HepG2 (cell line): ENCODE results near the gene PLA2G4C. TPM values are rescaled to one million over a fixed set of nuclear protein-coding genes. Genes with fewer than 3 reads are reported as not detected.

Source experiments
- ATAC-seq: fragments of 200-7000 bp; cut with Tn5 transposase; 3 replicates; pipeline ENCODE4 v1.9.1; 2020; ENCODE audit warnings: mild to moderate bottlenecking, moderate library complexity
- BruUV-seq: library from RNA; stranded (reverse); fragments of 400-500 nt; replicated peaks from 2 replicates; lab custom pipeline; 2021; lab: Mats Ljungman, UMichigan
- CTCF ChIA-PET: fragments of 300-600 bp; formaldehyde crosslinking; extraction: SDS; loops from one replicate; lab custom pipeline; 2021; ENCODE audit warnings: low total read pairs, inconsistent platforms, low intra/inter-chr PET ratio; lab: Yijun Ruan, JAX
- POLR2A ChIA-PET: fragments of 350-600 bp; sonication (Branson Sonifier 250); formaldehyde crosslinking; loops from one replicate; lab custom pipeline; 2020; ENCODE audit warnings: antibody characterized with exemption, inconsistent platforms; lab: Yijun Ruan, JAX
- DNase-seq: peaks from one replicate; pipeline ENCODE4 v3.0.0-alpha.2; 2015; ENCODE audit warnings: low spot score
- FAIRE-seq: peaks from 3 replicates; lab custom pipeline; 2011; peaks lifted over from hg19 to GRCh38; lab: Jason Lieb, UNC
- H2AFZ ChIP-seq: one replicate; pipeline ENCODE4 v1.6.1; 2011; ENCODE audit warnings: low read length, inconsistent platforms
- H3K27ac ChIP-seq: fragments of 300-600 bp; 3 replicates; pipeline ENCODE4 v1.8.0; 2011; ENCODE audit warnings: mixed run types, mild to moderate bottlenecking, mixed read lengths, low read length, inconsistent platforms; ENCODE audit not compliant: insufficient read depth; ENCODE audit errors: extremely low read length
- H3K27me3 ChIP-seq, 2 experiments: fragments of 200-600 bp in 1 of 2; 2 replicates in 1 of 2; 3 replicates in 1 of 2; pipeline versions ENCODE4 v1.6.0 to v1.8.0; 2011; ENCODE audit warnings: low read length in 2 of 2, mild to moderate bottlenecking in 2 of 2, moderate library complexity in 2 of 2, inconsistent platforms in 1 of 2; ENCODE audit not compliant: insufficient read depth in 2 of 2, control insufficient read depth in 1 of 2
- H3K36me3 ChIP-seq, 2 experiments: fragments of 200-600 bp in 1 of 2; replicated peaks in 1 of 2; 2 replicates in 1 of 2; 3 replicates in 1 of 2; pipeline versions ENCODE4 v1.5.1 to v1.8.0; 2011; ENCODE audit warnings: low read length in 2 of 2, inconsistent platforms in 1 of 2; ENCODE audit not compliant: insufficient read depth in 2 of 2, control insufficient read depth in 1 of 2
- H3K4me1 ChIP-seq: 2 replicates; pipeline ENCODE4 v1.5.1; 2012; ENCODE audit warnings: low read length, inconsistent platforms; ENCODE audit not compliant: insufficient read depth
- H3K4me2 ChIP-seq: 2 replicates; pipeline ENCODE4 v1.6.0; 2011; ENCODE audit warnings: low read depth, low read length, inconsistent platforms
- H3K4me3 ChIP-seq, 3 experiments: fragments of 200-600 bp in 1 of 3; sonication (generic), shearing (Covaris generic) in 1 of 3; replicated peaks in 1 of 3; 2 replicates each; pipeline ENCODE4 v1.5.1; 2011 to 2016; ENCODE audit warnings: low read length in 3 of 3, inconsistent platforms in 2 of 3, low read depth in 2 of 3, mild to moderate bottlenecking in 2 of 3, control low read depth in 1 of 3, mixed read lengths in 1 of 3; ENCODE audit not compliant: insufficient read depth in 1 of 3
- H3K79me2 ChIP-seq: one replicate; pipeline ENCODE4 v1.6.1; 2011; ENCODE audit warnings: low read length, inconsistent platforms; ENCODE audit not compliant: insufficient read depth
- H3K9ac ChIP-seq: 2 replicates; pipeline ENCODE4 v1.6.0; 2011; ENCODE audit warnings: mild to moderate bottlenecking, low read depth, low read length, inconsistent platforms; ENCODE audit not compliant: insufficient read depth
- H3K9me3 ChIP-seq: 2 replicates; pipeline ENCODE4 v1.5.1; 2012; ENCODE audit warnings: mild to moderate bottlenecking, low read length
- H4K20me1 ChIP-seq: 2 replicates; pipeline ENCODE4 v1.6.0; 2011; ENCODE audit warnings: inconsistent platforms, mild to moderate bottlenecking, low read length, moderate library complexity; ENCODE audit not compliant: insufficient read depth
- DMAP1 ChIP-seq: IDR thresholded peaks from 2 replicates; pipeline ENCODE4 v1.6.1; 2016
- EEA1 ChIP-seq: sonication (generic); formaldehyde crosslinking; IDR thresholded peaks from 2 replicates; pipeline ENCODE4 v1.5.1; 2020; ENCODE audit warnings: mild to moderate bottlenecking, missing genetic modification reagents, borderline replicate concordance
- FOXP1 ChIP-seq, 2 experiments: fragments of 450-650 bp in 1 of 2; IDR thresholded peaks; 2 replicates each; pipeline ENCODE4 v1.6.1; 2017 to 2018; ENCODE audit warnings: antibody characterized with exemption in 1 of 2
- HNRNPH1 ChIP-seq: fragments of 200-400 bp; formaldehyde crosslinking; optimal IDR thresholded peaks from 2 replicates; pipeline ENCODE3; 2017; ENCODE audit warnings: mild to moderate bottlenecking, low read depth, low read length
- MEIS2 ChIP-seq: sonication (generic); formaldehyde crosslinking; IDR thresholded peaks from 2 replicates; pipeline ENCODE4 v1.9.0; 2021; ENCODE audit warnings: mild to moderate bottlenecking, missing genetic modification reagents
- MNT ChIP-seq: fragments of 450-650 bp; IDR thresholded peaks from 2 replicates; pipeline ENCODE4 v1.6.1; 2016
- PHF5A ChIP-seq: IDR thresholded peaks from one replicate; pipeline ENCODE4 v1.6.1; 2018; ENCODE audit warnings: low read depth, missing genetic modification reagents; ENCODE audit not compliant: unreplicated experiment
- PREB ChIP-seq: sonication (generic); formaldehyde crosslinking; IDR thresholded peaks from 2 replicates; pipeline ENCODE4 v1.4.0; 2020; ENCODE audit warnings: missing genetic modification reagents
- RBFOX2 ChIP-seq: fragments of 200-400 bp; formaldehyde crosslinking; IDR thresholded peaks from 2 replicates; pipeline ENCODE4 v1.6.1; 2017; ENCODE audit warnings: low read depth, mild to moderate bottlenecking, low read length
- TFDP2 ChIP-seq: sonication (generic); formaldehyde crosslinking; IDR thresholded peaks from 2 replicates; pipeline ENCODE4 v1.4.0; 2020; ENCODE audit warnings: missing genetic modification reagents
- TRAFD1 ChIP-seq: sonication (generic); formaldehyde crosslinking; IDR thresholded peaks from 2 replicates; pipeline ENCODE4 v1.5.1; 2020; ENCODE audit warnings: missing genetic modification reagents, mild to moderate bottlenecking, borderline replicate concordance
- ZNF136 ChIP-seq: sonication (generic); formaldehyde crosslinking; IDR thresholded peaks from 2 replicates; pipeline ENCODE4 v1.8.1; 2022; ENCODE audit warnings: low read depth, mild to moderate bottlenecking, moderate library complexity, missing genetic modification reagents
- ZNF557 ChIP-seq: sonication (generic); formaldehyde crosslinking; IDR thresholded peaks from 2 replicates; pipeline ENCODE4 v1.4.0; 2020; ENCODE audit warnings: missing genetic modification reagents
- ZNF773 ChIP-seq: sonication (generic); formaldehyde crosslinking; IDR thresholded peaks from 2 replicates; pipeline ENCODE4 v1.4.0; 2020; ENCODE audit warnings: missing genetic modification reagents, borderline replicate concordance
- WGBS: methylation state at CpG from one replicate; pipeline ENCODE4 v1.1.6; 2017; ENCODE audit warnings: low lambda C conversion rate; 5-methylcytosine and 5-hydroxymethylcytosine counted together
- in situ Hi-C: cut with HindIII; loops from 2 replicates; pipeline ENCODE4 v1.10.0; 2017; ENCODE audit warnings: low pct_unique_long_range_greater_than_20kb; ENCODE audit not compliant: extremely low pct_ligation_motif_present
- intact Hi-C: fragments of 100-400 bp; cut with micrococcal nuclease; formaldehyde crosslinking; loops from one replicate; pipeline ENCODE4 v1.10.0; 2022; ENCODE audit not compliant: unreplicated experiment
- polyA plus RNA-seq, 8 experiments: library from polyadenylated mRNA; depleted of rRNA in 3 of 8; stranded (reverse) in 7 of 8; unstranded in 1 of 8; fragments of >200 nt; fragmentation: Illumina TruSeq in 4 of 8; extraction: Trizol in 4 of 8; gene quantifications; 2 replicates each; pipeline versions ENCODE4 v1.2.1 to v1.2.3, GENCODE V29; 2011 to 2016; ENCODE audit warnings: low read depth in 4 of 8, missing spikeins in 1 of 8, mixed read lengths in 1 of 8; ENCODE audit not compliant: insufficient read depth in 1 of 8
- total RNA-seq, 5 experiments: library from RNA; depleted of rRNA; stranded (reverse); fragments of >200 nt; fragmentation: Illumina TruSeq; extraction: Trizol; gene quantifications; 2 replicates each; pipeline ENCODE4 v1.2.3, GENCODE V29; 2016; ENCODE audit warnings: low read depth in 1 of 5

The PLA2G4C gene
- total and polyA plus RNA-seq, 2 of the 13 experiments (the other 11 are each of a cell fraction or from before 2014, with no cell fraction given) = 1.6 to 1.7 TPM

- no peak for ATAC-seq
- no peaks in the 10 kb centered on the region for H3K27me3 ChIP-seq
- intact Hi-C loops = no loop called here
- TF ChIP-seq ZNF557 (no peak), MNT (peak; percentile 22; the same call in 1 of the 2 replicates)
- TF ChIP-seq, all 625 proteins: peak for 1
- Histone ChIP-seq H3K9me3 (no peaks in the 10 kb centered on the region), H3K9ac (no peak overlapping the region), H3K4me2 (no peak overlapping the region), H4K20me1 (no peaks in the 10 kb centered on the region), H3K27ac (no peak overlapping the region), H3K79me2 (no peaks in the 10 kb centered on the region), H2AFZ (no peak overlapping the region), H3K4me1 (no peaks in the 10 kb centered on the region), H3K36me3 (peaks cover 2 to 31% of the 10 kb centered on the region in 2 experiments), H3K4me3 (no peak overlapping the region)
- in situ Hi-C loops = no loop called here
- no peak for DNase-seq
- no peak for FAIRE-seq
- 92% methylated on average over 6 of the region's 6 CpGs for WGBS
- POLR2A ChIA-PET = no interaction called here
- CTCF ChIA-PET = no interaction called here
- BruUV-seq = no TSS peak
These were observed 22.5 kb upstream of the PLA2G4C start for GRCh38 chr19:48133094-48133493.

GRCh38 chr19:48127561-48127960, 16.9 kb upstream of the PLA2G4C start:
- POLR2A ChIA-PET = no interaction called here
- H3K36me3 ChIP-seq = peaks cover 12 to 51% of the 10 kb centered on the region in 2 experiments
- no peak for TF ChIP-seq EEA1 (CRISPR knock-in tag)
- TF ChIP-seq PREB (CRISPR knock-in tag) = no peak
- TF ChIP-seq DMAP1 (CRISPR knock-in tag) = no peak
- TF ChIP-seq RBFOX2 = no peak
- no peak for TF ChIP-seq MEIS2 (CRISPR knock-in tag)
- TF ChIP-seq ZNF136 (CRISPR knock-in tag) = no peak
- TF ChIP-seq TFDP2 (CRISPR knock-in tag) = no peak
- TF ChIP-seq FOXP1 (IDR thresholded peaks at IDR 0.05) = no peak
- no peak for TF ChIP-seq FOXP1 (CRISPR knock-in tag; IDR thresholded peaks at IDR 0.05)
- no peak for TF ChIP-seq HNRNPH1
- no peak for TF ChIP-seq TRAFD1
- no peak for TF ChIP-seq ZNF773 (CRISPR knock-in tag)
- TF ChIP-seq PHF5A (CRISPR knock-in tag) = no peak

More at GRCh38 chr19:48127561-48127960, 16.9 kb upstream of the PLA2G4C start:
- intact Hi-C loops = no loop called here
- no TSS peak for BruUV-seq
- in situ Hi-C loops = no loop called here
- no peak overlapping the region for H3K4me2 ChIP-seq
- no peak for ATAC-seq
- H4K20me1 ChIP-seq = no peaks in the 10 kb centered on the region
- CTCF ChIA-PET = no interaction called here
- no peak overlapping the region for H3K4me3 ChIP-seq
- no peak for FAIRE-seq
- H3K79me2 ChIP-seq = no peaks in the 10 kb centered on the region
- DNase-seq = no peak
- no peak overlapping the region for H3K9ac ChIP-seq
- no peak overlapping the region for H3K27ac ChIP-seq
- no peaks in the 10 kb centered on the region for H3K4me1 ChIP-seq
- no peak overlapping the region for H2AFZ ChIP-seq
- no peaks in the 10 kb centered on the region; a peak in 1 of 5 replicates for H3K27me3 ChIP-seq
- 99% methylated on average over 6 of the region's 6 CpGs for WGBS
- no peaks in the 10 kb centered on the region for H3K9me3 ChIP-seq
